GM19328 (cell line): ENCODE data around the gene TMBIM6.
A peak's percentile ranks its signal among the peaks of the same experiment; 100 is the strongest.
"Not testable (repeated sequence)": the region's sequence is repeated elsewhere in the genome, so short reads cannot be mapped to it uniquely, and the experiment has no call there.

ENCODE experiments used
- ATAC-seq: cut with Tn5 transposase; IDR thresholded peaks from one replicate; pipeline ENCODE4 v1.9.1; 2021; ENCODE audit warnings: mild to moderate bottlenecking, moderate library complexity; ENCODE audit not compliant: unreplicated experiment

Gene TMBIM6

GRCh38 chr12:49740930-49741881, at the start of gene TMBIM6:
Gene TMBIM6, plus strand, starts transcription at chr12:49741557. Its CDS starts 10,937 bp downstream, at chr12:49752494.
- ATAC-seq, result peak; percentile 97

DNA sequence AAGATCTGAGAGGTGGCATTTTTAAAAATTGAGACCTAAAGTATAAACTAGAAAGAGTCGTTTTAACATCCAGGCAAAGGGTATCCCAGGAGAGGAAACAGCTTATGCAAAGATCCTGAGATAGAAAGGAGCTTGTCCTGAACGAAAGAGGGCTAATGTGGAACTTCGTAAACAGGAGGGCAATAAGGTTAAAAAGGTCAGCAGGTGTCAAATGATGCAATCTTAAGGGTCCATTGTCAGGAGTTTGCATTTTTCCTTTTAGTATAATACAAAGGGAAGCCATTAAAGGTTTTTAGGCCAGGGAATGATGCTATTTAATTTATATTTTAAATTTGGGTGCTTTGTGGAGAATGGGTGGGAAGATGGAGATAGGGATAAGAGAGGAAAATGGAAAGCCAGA, 48.5 kb upstream of the TMBIM6 start:
- ATAC-seq, result no peak

DNA sequence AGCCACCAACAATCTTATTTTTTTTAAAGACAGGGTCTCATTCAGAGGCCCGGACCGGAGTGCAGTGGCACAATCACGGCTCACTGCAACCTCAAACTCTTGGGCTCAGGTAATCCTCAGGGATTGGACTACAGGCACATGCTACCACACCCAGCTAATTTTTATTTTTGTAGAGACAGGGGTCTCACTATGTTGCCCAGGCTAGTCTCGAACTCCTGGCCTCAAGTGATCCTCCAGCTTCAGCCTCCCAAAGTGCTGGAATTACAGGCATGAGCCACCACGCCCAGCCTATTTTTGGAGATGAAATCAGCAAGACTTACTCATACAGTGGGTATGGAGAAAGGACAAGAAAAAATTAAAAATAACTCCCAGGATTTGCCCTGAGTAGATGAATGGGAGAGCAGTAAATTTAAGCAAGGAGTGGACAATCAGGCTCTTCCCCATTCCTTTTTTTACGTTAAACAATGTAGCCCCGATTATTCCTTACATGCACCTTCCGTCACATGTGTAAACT, 47.4 kb upstream of the TMBIM6 start:
- no peak for ATAC-seq

GRCh38 chr12:49696723-49697122, 44.6 kb upstream of the TMBIM6 start:
- ATAC-seq, result no peak

DNA sequence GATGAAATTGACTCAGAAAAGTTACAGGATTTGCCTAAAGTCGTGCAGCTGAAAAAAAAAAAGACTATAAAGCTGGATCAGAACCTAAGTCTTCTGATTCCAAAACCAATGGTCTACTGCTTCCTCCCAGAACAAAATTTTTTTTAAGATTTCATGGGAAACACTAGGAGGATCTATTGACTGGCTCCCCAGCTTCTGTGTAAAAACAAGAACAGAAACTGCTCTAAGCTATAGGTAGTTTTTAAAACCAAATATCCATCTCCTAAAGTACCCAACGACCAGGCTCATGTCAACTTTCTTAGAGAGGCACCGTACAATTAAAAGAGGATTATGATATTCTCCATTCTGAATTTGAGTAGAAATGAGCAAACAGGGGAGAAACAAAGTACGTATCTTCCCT, 43.5 kb upstream of the TMBIM6 start:
- ATAC-seq, result no peak

DNA sequence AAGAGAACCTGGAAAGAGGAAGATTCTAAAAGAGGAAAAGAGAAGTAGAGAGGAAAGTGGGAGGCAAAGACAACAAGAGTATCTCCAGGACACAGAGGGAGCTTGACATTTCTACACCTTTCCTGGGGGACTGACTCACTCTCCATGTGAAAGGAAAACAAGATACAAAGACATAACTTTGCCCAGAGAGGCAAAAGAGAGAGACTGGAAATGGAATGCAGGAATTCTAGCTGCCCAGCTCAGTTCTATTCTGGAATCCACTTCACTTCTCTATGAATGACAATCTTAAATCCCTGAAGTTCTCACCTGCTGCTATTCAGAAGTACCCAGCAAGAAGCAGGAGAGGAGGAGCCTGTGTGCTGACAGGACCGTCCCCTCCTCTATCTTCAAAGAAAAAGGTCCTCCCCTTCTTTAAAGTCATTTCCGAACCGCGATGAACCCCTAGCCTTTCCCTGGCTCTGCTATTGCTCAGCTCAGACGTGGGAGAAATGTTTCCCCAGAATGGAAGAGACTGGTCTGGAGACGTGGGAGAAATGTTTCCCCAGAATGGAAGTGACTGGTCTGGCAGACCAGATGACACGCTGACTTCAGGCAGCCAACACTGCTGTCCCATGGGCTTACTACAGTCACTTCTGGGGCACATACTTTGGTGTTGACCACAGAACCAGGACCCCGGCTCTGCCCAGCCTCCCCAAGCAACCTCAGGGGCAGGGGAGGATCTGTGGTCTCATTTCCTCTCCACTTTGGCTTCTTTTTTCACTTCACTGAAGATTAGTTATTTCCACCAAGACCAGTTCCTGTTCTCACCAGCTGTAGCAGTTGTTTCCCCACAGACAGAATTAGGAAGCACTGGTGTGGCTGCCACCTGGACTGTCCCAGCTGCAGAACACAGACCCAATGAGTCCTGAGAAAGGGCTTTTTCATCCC, 42.5 kb upstream of the TMBIM6 start:
- ATAC-seq, result peak; percentile 63

- ATAC-seq, result no peak
These were observed 39.3 kb upstream of the TMBIM6 start for GRCh38 chr12:49702009-49702408.

GRCh38 chr12:49702676-49703215, 38.6 kb upstream of the TMBIM6 start:
- no peak for ATAC-seq

GRCh38 chr12:49703647-49704137, 37.7 kb upstream of the TMBIM6 start:
- no peak for ATAC-seq

DNA sequence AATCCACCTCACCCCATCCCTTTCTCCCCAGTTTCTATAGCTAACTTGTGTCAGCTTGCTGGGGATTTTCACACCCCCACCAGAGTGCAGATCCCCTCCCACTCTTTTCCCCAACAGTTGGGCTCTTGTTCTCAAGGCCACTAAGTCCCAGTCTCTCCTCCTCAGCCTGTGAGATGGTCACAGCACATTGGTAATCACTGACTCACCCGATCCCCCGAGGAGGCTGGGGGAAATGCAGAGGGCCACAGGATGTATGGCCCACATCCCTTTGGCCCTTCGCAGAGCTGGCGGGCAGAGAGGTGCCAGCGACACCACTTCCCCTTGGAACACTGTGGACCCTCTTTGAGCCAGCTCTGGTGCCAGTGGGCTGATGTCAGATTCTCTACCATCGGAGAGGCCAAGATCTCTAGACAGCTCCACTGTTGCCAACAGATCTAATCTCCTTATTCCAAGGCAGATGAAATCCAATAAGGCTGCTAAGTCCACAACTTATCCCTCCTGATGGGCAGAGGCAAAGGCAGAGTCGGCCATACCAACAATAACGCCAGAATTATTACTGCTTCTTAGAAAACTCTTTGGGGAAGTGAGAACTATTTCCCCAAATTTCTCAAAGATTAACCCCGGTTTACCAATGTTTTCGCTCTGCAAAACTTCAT, 35.8 kb upstream of the TMBIM6 start:
- no peak for ATAC-seq

DNA sequence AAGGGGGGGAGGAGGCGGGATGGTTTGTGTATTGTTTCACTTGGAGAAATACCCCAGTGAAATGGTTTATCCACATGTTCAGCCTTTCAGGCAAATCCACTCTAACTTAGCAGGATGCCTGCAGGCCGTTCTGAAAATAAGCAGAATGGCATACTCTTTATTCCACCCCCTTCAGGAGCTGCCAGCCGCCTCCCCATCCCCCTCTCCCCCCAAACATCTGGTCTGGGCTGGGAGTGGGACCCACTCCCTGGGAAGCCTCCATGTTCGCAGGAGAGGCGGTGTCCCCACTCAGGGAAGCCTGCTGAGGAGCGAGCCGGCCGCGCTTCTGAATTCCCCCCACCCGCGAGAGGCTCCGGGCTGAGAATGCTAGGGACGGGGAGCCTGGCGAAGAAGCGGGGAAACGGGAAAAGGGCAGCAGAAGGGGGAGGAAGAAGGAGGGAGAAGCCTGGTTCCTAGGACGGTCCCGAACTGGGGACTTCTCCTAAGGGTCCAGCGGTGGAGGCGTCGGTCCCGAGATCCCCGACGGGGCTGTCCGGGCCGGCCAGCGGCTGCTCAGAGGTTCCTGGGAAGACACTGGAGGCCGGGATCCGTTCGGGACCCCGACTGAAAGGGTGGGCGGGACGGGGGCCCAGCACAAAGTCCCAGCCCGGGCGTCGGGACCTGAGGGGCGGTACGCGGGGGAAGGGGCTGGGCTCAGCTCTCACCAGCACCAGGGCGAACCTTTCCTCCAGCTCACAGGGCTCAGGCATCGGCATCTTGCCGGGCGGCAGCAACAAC, 34.8 kb upstream of the TMBIM6 start:
- ATAC-seq, result peak; percentile 16

GRCh38 chr12:49707128-49707811, 34.1 kb upstream of the TMBIM6 start, which contains the start of gene FMNL3:
Gene FMNL3, minus strand, starts transcription at chr12:49707405. Its CDS starts 225 bp downstream, at chr12:49707180.
- peak; percentile 81 for ATAC-seq

GRCh38 chr12:49707812-49708147, 33.6 kb upstream of the TMBIM6 start:
- ATAC-seq, result no peak

DNA sequence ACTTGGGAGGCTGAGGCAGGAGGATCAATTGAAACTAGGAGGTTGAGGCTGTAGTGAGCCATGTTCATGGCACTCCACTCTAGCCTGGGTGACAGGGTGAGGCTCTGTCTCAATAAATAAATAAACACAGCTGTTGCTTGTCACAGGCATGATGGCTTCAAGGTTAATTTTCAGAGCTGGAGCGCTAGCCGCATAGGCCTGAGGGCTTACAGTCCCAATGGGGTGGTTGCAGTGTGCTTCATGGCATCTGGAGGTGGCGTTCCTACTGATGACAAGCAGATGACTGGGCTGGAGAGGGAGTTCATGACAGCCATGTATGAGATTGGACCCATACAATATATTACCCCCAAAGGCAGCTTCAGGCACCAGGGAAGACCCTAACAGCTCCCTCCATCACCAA, 32.5 kb upstream of the TMBIM6 start:
- ATAC-seq, result no peak

DNA sequence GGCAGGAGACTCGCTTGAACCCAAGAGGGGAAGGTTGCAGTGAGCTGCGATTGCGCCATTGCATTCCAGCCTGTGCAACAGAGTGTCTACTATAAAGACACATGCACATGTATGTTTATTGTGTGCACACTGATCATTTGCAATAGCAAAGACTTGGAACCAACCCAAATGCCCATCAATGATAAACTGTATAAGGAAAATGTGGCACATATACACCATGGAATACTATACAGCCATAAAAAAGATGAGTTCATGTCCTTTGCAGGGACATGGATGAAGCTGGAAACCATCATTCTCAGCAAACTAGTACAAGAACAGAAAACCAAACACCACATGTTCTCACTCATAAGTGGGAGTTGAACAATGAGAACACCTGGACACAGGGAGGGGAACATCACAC, 27.4 kb upstream of the TMBIM6 start:
- ATAC-seq, result not testable (repeated sequence)

- peak; percentile 83 for ATAC-seq
These were observed 24.8 kb upstream of the TMBIM6 start for GRCh38 chr12:49716553-49716952.

GRCh38 chr12:49717800-49718199, 23.6 kb upstream of the TMBIM6 start:
- ATAC-seq, result not testable (repeated sequence)

DNA sequence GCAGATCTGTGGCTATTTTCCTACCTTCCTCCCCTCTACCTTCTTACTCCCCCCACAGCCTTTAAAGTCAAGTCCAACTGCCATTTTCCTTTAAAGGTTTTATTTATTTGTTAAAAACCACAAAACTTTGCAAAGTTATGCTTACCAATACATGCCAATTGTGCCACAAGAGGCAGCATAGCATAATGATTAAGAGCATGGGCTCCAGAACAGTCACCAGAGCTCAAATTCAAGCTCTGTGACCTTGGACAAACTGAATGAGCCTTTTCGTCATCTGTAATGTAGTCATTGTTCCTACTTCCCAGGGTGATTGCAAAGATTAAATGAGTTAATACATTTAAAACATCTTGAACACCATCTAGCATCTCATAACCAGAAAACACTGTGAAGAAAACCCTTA, 21.1 kb upstream of the TMBIM6 start:
- no peak for ATAC-seq

- not testable (repeated sequence) for ATAC-seq
These were observed 20.0 kb upstream of the TMBIM6 start for GRCh38 chr12:49721355-49721754.
